Common myeloid progenitor, CD34-positive (primary cell): Measurements from ENCODE around the gene PPARD.
"Not testable (repeated sequence)": the region's sequence is repeated elsewhere in the genome, so short reads cannot be mapped to it uniquely, and the experiment has no call there.

Source experiments
- CTCF ChIA-PET: fragments of 350-600 bp; sonication (Branson Sonifier 250); formaldehyde crosslinking; loops from one replicate; lab custom pipeline; 2021; ENCODE audit warnings: antibody characterized with exemption; lab: Charles Lee
- POLR2A ChIA-PET: fragments of 350-600 bp; sonication (Branson Sonifier 250); formaldehyde crosslinking; loops from one replicate; lab custom pipeline; 2021; ENCODE audit warnings: antibody characterized with exemption; lab: Charles Lee
- DNase-seq, 3 donors: peaks; one replicate each; pipeline versions ENCODE4 v3.0.0 to v3.0.0-alpha.2; 2013
- H3K27ac ChIP-seq, 2 experiments: 1 replicate in 1 of 2; 2 replicates in 1 of 2; pipeline ENCODE4 v1.7.0; 2013; ENCODE audit warnings: inconsistent platforms in 2 of 2, low read length in 2 of 2, mild to moderate bottlenecking in 2 of 2, low read depth in 1 of 2, moderate library complexity in 1 of 2; ENCODE audit not compliant: severe bottlenecking in 2 of 2, insufficient read depth in 1 of 2, poor library complexity in 1 of 2
- H3K27me3 ChIP-seq, 5 experiments: replicated peaks in 2 of 5; 1 replicate in 3 of 5; 2 replicates in 2 of 5; pipeline versions ENCODE4 v1.6.1 to v1.7.0; 2013; ENCODE audit warnings: low read length in 4 of 5, mild to moderate bottlenecking in 2 of 5, moderate library complexity in 2 of 5, inconsistent platforms in 1 of 5; ENCODE audit not compliant: insufficient read depth in 5 of 5, control insufficient read depth in 4 of 5
- H3K36me3 ChIP-seq, 4 experiments: 1 replicate in 2 of 4; 2 replicates in 2 of 4; pipeline versions ENCODE4 v1.6.1 to v1.7.0; 2013; ENCODE audit warnings: low read length in 3 of 4, control low read depth in 1 of 4, mild to moderate bottlenecking in 1 of 4; ENCODE audit not compliant: control insufficient read depth in 4 of 4, insufficient read depth in 4 of 4
- H3K4me1 ChIP-seq, 4 experiments: 1 replicate in 3 of 4; 2 replicates in 1 of 4; pipeline versions ENCODE4 v1.6.1 to v1.7.1; 2013; ENCODE audit warnings: low read length in 3 of 4, mild to moderate bottlenecking in 3 of 4, control low read depth in 1 of 4, inconsistent platforms in 1 of 4, moderate library complexity in 1 of 4; ENCODE audit not compliant: control insufficient read depth in 4 of 4, insufficient read depth in 4 of 4; ENCODE audit errors: control extremely low read depth in 1 of 4
- H3K4me3 ChIP-seq, 7 experiments: 1 replicate in 4 of 7; 2 replicates in 3 of 7; pipeline versions ENCODE4 v1.5.1 to v1.7.0; 2013; ENCODE audit warnings: mild to moderate bottlenecking in 7 of 7, low read length in 6 of 7, moderate library complexity in 6 of 7, inconsistent platforms in 2 of 7, low read depth in 2 of 7, control low read depth in 1 of 7; ENCODE audit not compliant: insufficient read depth in 4 of 7, control insufficient read depth in 1 of 7; ENCODE audit errors: extremely low read depth in 1 of 7
- H3K9me3 ChIP-seq, 5 experiments: 1 replicate in 4 of 5; 2 replicates in 1 of 5; pipeline versions ENCODE4 v1.6.1 to v1.7.1; 2013; ENCODE audit warnings: low read length in 4 of 5, mild to moderate bottlenecking in 2 of 5, inconsistent platforms in 1 of 5, low read depth in 1 of 5, moderate library complexity in 1 of 5; ENCODE audit not compliant: control insufficient read depth in 4 of 5, insufficient read depth in 2 of 5; ENCODE audit errors: control extremely low read depth in 1 of 5
- WGBS: methylation state at CpG from one replicate; pipeline ENCODE4 v1.1.5; 2013; ENCODE audit not compliant: insufficient coverage; 5-methylcytosine and 5-hydroxymethylcytosine counted together

Gene PPARD

GRCh38 chr6:35302604-35303241, 39.6 kb upstream of the PPARD start:
- Histone ChIP-seq H3K4me3 (peak overlapping the region in 6 of 7 experiments; percentile 3 to 62 (median 44)), H3K36me3 (peaks cover 0 to 25% (median 11%) of the 10 kb centered on the region in 4 experiments), H3K9me3 (no peaks in the 10 kb centered on the region), H3K27me3 (no peaks in the 10 kb centered on the region), H3K27ac (peak overlapping the region; percentile 9 to 80), H3K4me1 (peaks cover 39 to 65% (median 61%) of the 10 kb centered on the region in 4 experiments)
- POLR2A ChIA-PET, result interaction anchor here (1.0 to 1.5 kb wide), 3 partner anchors 9 to 147 kb away, joined by 3 to 9 read pairs (median 4); no protein-coding TSS in a partner anchor
- CTCF ChIA-PET, result interaction anchor here (0.7 to 1.3 kb wide), 4 partner anchors 8 to 145 kb away, joined by 3 to 5 read pairs (median 3); no protein-coding TSS in a partner anchor
- WGBS, result 14% methylated on average over 4 of the region's 6 CpGs
- DNase-seq, result peak; percentile 63 to 84 (median 79)

- no peak overlapping the region for H3K4me3 ChIP-seq
- H3K27me3 ChIP-seq, result no peaks in the 10 kb centered on the region
- no peaks in the 10 kb centered on the region for H3K9me3 ChIP-seq
- peak overlapping the region; percentile 15 to 28 for H3K27ac ChIP-seq
- POLR2A ChIA-PET, result no interaction called here
- 100% methylated on average over 1 of the region's 1 CpG for WGBS
- H3K36me3 ChIP-seq, result peaks cover 0 to 28% (median 13%) of the 10 kb centered on the region in 4 experiments
- no peak for DNase-seq
- CTCF ChIA-PET, result interaction anchor here (1.1 kb wide), 1 partner anchor 8 kb away, joined by 3 read pairs; no protein-coding TSS in a partner anchor
- peaks cover 30 to 52% (median 47%) of the 10 kb centered on the region in 4 experiments for H3K4me1 ChIP-seq
Measured at GRCh38 chr6:35304299-35304698, 38.1 kb upstream of the PPARD start.

GRCh38 chr6:35305117-35305516, 37.2 kb upstream of the PPARD start:
- no peaks in the 10 kb centered on the region for H3K27me3 ChIP-seq
- H3K27ac ChIP-seq, result peak overlapping the region in 1 of 2 experiments; percentile 34
- ChIA-PET POLR2A (no interaction called here), CTCF (interaction anchor here (0.7 to 0.9 kb wide), 2 partner anchors 10 to 24 kb away, joined by 3 read pairs; no protein-coding TSS in a partner anchor)
- H3K4me3 ChIP-seq, result no peak overlapping the region
- H3K4me1 ChIP-seq, result peaks cover 21 to 51% (median 44%) of the 10 kb centered on the region in 4 experiments
- peaks cover 0 to 35% (median 16%) of the 10 kb centered on the region in 4 experiments for H3K36me3 ChIP-seq
- DNase-seq, result no peak
- H3K9me3 ChIP-seq, result no peaks in the 10 kb centered on the region
- 87% methylated on average over 5 of the region's 8 CpGs for WGBS

GRCh38 chr6:35307138-35307537, 35.2 kb upstream of the PPARD start:
- H3K27ac ChIP-seq, DNase-seq, POLR2A ChIA-PET, H3K27me3 ChIP-seq, H3K4me3 ChIP-seq, H3K9me3 ChIP-seq: not testable (repeated sequence)
- CTCF ChIA-PET, result interaction anchor here (1.2 kb wide), 1 partner anchor 18 kb away, joined by 3 read pairs; no protein-coding TSS in a partner anchor
- WGBS, result 100% methylated on average over 15 of the region's 15 CpGs
- Histone ChIP-seq H3K4me1 (peaks cover 23 to 53% (median 47%) of the 10 kb centered on the region in 4 experiments), H3K36me3 (peaks cover 0 to 36% (median 19%) of the 10 kb centered on the region in 4 experiments)

GRCh38 chr6:35308543-35308942, 33.8 kb upstream of the PPARD start:
- CTCF ChIA-PET, result interaction anchor here (1.2 to 27.2 kb wide), 2 partner anchors 17 to 141 kb away, joined by 4 to 405 read pairs; partner anchors contain the start of gene DEF6
- no CpG with 5 or more reads among the region's 2 CpGs for WGBS
- DNase-seq, H3K9me3 ChIP-seq, H3K4me3 ChIP-seq, H3K27ac ChIP-seq, POLR2A ChIA-PET, H3K27me3 ChIP-seq: not testable (repeated sequence)
- peaks cover 6 to 36% (median 22%) of the 10 kb centered on the region in 4 experiments for H3K36me3 ChIP-seq
- H3K4me1 ChIP-seq, result peaks cover 18 to 53% (median 43%) of the 10 kb centered on the region in 4 experiments

- H3K9me3 ChIP-seq, result no peaks in the 10 kb centered on the region
- ChIA-PET POLR2A (no interaction called here), CTCF (interaction anchor here (0.6 to 27.2 kb wide), 6 partner anchors 12 to 157 kb away, joined by 3 to 405 read pairs (median 6); partner anchors contain the start of gene DEF6)
- WGBS, result 90% methylated on average over 8 of the region's 9 CpGs
- DNase-seq, result no peak
- peaks cover 6 to 29% (median 16%) of the 10 kb centered on the region in 4 experiments for H3K36me3 ChIP-seq
- H3K4me1 ChIP-seq, result peaks cover 20 to 52% (median 40%) of the 10 kb centered on the region in 4 experiments
- H3K27me3 ChIP-seq, result no peaks in the 10 kb centered on the region
- H3K27ac ChIP-seq, result peak overlapping the region; percentile 29 to 78
- H3K4me3 ChIP-seq, result no peak overlapping the region
Measured at GRCh38 chr6:35309611-35310264, 32.6 kb upstream of the PPARD start.
